WTC11 (cell line): Measurements from ENCODE around the gene CNTFR. TPM values are rescaled to one million over a fixed set of nuclear protein-coding genes. Genes with fewer than 3 reads are reported as not detected.

Experiments used
- ATAC-seq: fragments of 200-7000 bp; cut with Tn5 transposase; 2 replicates; pipeline ENCODE4 v1.10.0; 2021; ENCODE audit warnings: mild to moderate bottlenecking, moderate library complexity
- CTCF ChIA-PET: fragments of 300-600 bp; sonication (Branson Sonifier 250); formaldehyde crosslinking; loops from one replicate; lab custom pipeline; 2021; ENCODE audit warnings: antibody characterized with exemption; lab: Charles Lee
- POLR2A ChIA-PET: fragments of 350-600 bp; sonication (Branson Sonifier 250); formaldehyde crosslinking; loops from one replicate; lab custom pipeline; 2021; ENCODE audit warnings: antibody characterized with exemption; lab: Charles Lee
- DNase-seq: peaks from one replicate; pipeline ENCODE4 v3.0.0; 2021; ENCODE audit warnings: low spot score
- H3K27ac Mint-ChIP-seq: 2 replicates; pipeline ENCODE4 v1.8.0; 2021; ENCODE audit warnings: mixed read lengths
- H3K27me3 Mint-ChIP-seq: 2 replicates; pipeline ENCODE4 v1.8.0; 2021; ENCODE audit warnings: low read depth, mild to moderate bottlenecking, moderate library complexity, mixed read lengths
- H3K36me3 Mint-ChIP-seq: 2 replicates; pipeline ENCODE4 v1.8.0; 2021; ENCODE audit warnings: mixed read lengths
- H3K4me1 Mint-ChIP-seq: 2 replicates; pipeline ENCODE4 v1.8.0; 2022; ENCODE audit warnings: mixed read lengths
- H3K4me3 Mint-ChIP-seq: 2 replicates; pipeline ENCODE4 v1.8.0; 2021; ENCODE audit warnings: mild to moderate bottlenecking, moderate library complexity, mixed read lengths
- H3K9me3 Mint-ChIP-seq: 2 replicates; pipeline ENCODE4 v1.8.0; 2021; ENCODE audit warnings: mixed read lengths
- FOXK1 ChIP-seq: sonication (generic); formaldehyde crosslinking; IDR thresholded peaks from 2 replicates; pipeline ENCODE4 v1.8.0; 2022; ENCODE audit warnings: mild to moderate bottlenecking, moderate library complexity, missing genetic modification reagents
- IRF1 ChIP-seq: sonication (generic); formaldehyde crosslinking; IDR thresholded peaks from 2 replicates; pipeline ENCODE4 v1.8.0; 2023; ENCODE audit warnings: missing genetic modification reagents
- JAZF1 ChIP-seq: fragments of 250-450 bp; sonication (Bioruptor Pico); IDR thresholded peaks from 2 replicates; pipeline ENCODE4 v1.9.0; 2021; ENCODE audit warnings: moderate library complexity, mild to moderate bottlenecking, inconsistent platforms
- JUN ChIP-seq: sonication (generic); formaldehyde crosslinking; IDR thresholded peaks from 2 replicates; pipeline ENCODE4 v1.8.0; 2023; ENCODE audit warnings: mild to moderate bottlenecking, missing genetic modification reagents
- NFYB ChIP-seq: sonication (generic); formaldehyde crosslinking; conservative IDR thresholded peaks from 2 replicates; pipeline ENCODE4 v1.8.0; 2022; ENCODE audit warnings: low read depth, missing genetic modification reagents
- NR1H2 ChIP-seq: sonication (generic); formaldehyde crosslinking; IDR thresholded peaks from 2 replicates; pipeline ENCODE4 v1.9.0; 2021; ENCODE audit warnings: mild to moderate bottlenecking, moderate library complexity, missing genetic modification reagents
- NR3C1 ChIP-seq: sonication (generic); formaldehyde crosslinking; conservative IDR thresholded peaks from 2 replicates; pipeline ENCODE4 v1.8.1; 2023; ENCODE audit warnings: low read depth, mild to moderate bottlenecking, missing genetic modification reagents
- SOX15 ChIP-seq: fragments of 250-450 bp; sonication (Bioruptor Pico); IDR thresholded peaks from 2 replicates; pipeline ENCODE4 v1.9.0; 2021; ENCODE audit warnings: mild to moderate bottlenecking
- TEAD4 ChIP-seq: sonication (generic); formaldehyde crosslinking; IDR thresholded peaks from 2 replicates; pipeline ENCODE4 v1.8.0; 2022; ENCODE audit warnings: mild to moderate bottlenecking, missing genetic modification reagents
- TP53 ChIP-seq: sonication (generic); formaldehyde crosslinking; IDR thresholded peaks from 2 replicates; pipeline ENCODE4 v1.8.1; 2023; ENCODE audit warnings: mild to moderate bottlenecking, missing genetic modification reagents
- USF2 ChIP-seq: sonication (generic); formaldehyde crosslinking; IDR thresholded peaks from 2 replicates; pipeline ENCODE4 v1.8.1; 2023; ENCODE audit warnings: mild to moderate bottlenecking, missing genetic modification reagents, moderate library complexity
- ZNF219 ChIP-seq: sonication (generic); formaldehyde crosslinking; IDR thresholded peaks from 2 replicates; pipeline ENCODE4 v1.8.0; 2023; ENCODE audit warnings: missing genetic modification reagents, mild to moderate bottlenecking, borderline replicate concordance
- ZNF263 ChIP-seq: sonication (generic); formaldehyde crosslinking; IDR thresholded peaks from 2 replicates; pipeline ENCODE4 v1.8.1; 2022; ENCODE audit warnings: low read depth, mild to moderate bottlenecking, moderate library complexity, missing genetic modification reagents
- ZSCAN18 ChIP-seq: fragments of 250-450 bp; sonication (Bioruptor Pico); IDR thresholded peaks from 2 replicates; pipeline ENCODE4 v2.1.2; 2022; ENCODE audit warnings: mild to moderate bottlenecking, moderate library complexity
- total RNA-seq: library from RNA; stranded (reverse); gene quantifications from 3 replicates; pipeline ENCODE4 v1.2.3, GENCODE V29; 2021
- TF ChIP-seq, protein P1 (sequence below): sonication (generic); formaldehyde crosslinking; IDR thresholded peaks from 2 replicates; pipeline ENCODE4 v1.8.0; 2023; ENCODE audit warnings: mild to moderate bottlenecking, missing genetic modification reagents
- TF ChIP-seq, protein P2 (sequence below): sonication (generic); formaldehyde crosslinking; IDR thresholded peaks from 2 replicates; pipeline ENCODE4 v1.8.1; 2023; ENCODE audit warnings: mild to moderate bottlenecking, missing genetic modification reagents
- TF ChIP-seq, protein P3 (sequence below): sonication (generic); formaldehyde crosslinking; IDR thresholded peaks from 2 replicates; pipeline ENCODE4 v1.8.1; 2022; ENCODE audit warnings: missing genetic modification reagents, borderline replicate concordance
- TF ChIP-seq, protein P4 (sequence below): sonication (generic); formaldehyde crosslinking; conservative IDR thresholded peaks from 2 replicates; pipeline ENCODE4 v1.8.1; 2022; ENCODE audit warnings: mild to moderate bottlenecking, missing genetic modification reagents
- TF ChIP-seq, protein P5 (sequence below): sonication (generic); formaldehyde crosslinking; IDR thresholded peaks from 2 replicates; pipeline ENCODE4 v1.8.0; 2022; ENCODE audit warnings: mild to moderate bottlenecking, missing genetic modification reagents

The CNTFR gene
- total RNA-seq, 1 experiment from 2014 or later, result 18.0 TPM

GRCh38 chr9:34573599-34574325 is 15.8 kb downstream of the CNTFR start:
- no peak for DNase-seq
- Mint-ChIP-seq H3K27ac (no peak overlapping the region), H3K36me3 (no peaks in the 10 kb centered on the region), H3K4me1 (peaks cover 36% of the 10 kb centered on the region), H3K9me3 (no peaks in the 10 kb centered on the region), H3K27me3 (peaks cover 31% of the 10 kb centered on the region), H3K4me3 (no peak overlapping the region)
- ChIA-PET CTCF (interaction anchor here (0.6 to 7.4 kb wide), 6 partner anchors 11 to 170 kb away, joined by 3 to 109 read pairs (median 8); no protein-coding TSS in a partner anchor), POLR2A (no interaction called here)
- TF ChIP-seq, protein P1, sequence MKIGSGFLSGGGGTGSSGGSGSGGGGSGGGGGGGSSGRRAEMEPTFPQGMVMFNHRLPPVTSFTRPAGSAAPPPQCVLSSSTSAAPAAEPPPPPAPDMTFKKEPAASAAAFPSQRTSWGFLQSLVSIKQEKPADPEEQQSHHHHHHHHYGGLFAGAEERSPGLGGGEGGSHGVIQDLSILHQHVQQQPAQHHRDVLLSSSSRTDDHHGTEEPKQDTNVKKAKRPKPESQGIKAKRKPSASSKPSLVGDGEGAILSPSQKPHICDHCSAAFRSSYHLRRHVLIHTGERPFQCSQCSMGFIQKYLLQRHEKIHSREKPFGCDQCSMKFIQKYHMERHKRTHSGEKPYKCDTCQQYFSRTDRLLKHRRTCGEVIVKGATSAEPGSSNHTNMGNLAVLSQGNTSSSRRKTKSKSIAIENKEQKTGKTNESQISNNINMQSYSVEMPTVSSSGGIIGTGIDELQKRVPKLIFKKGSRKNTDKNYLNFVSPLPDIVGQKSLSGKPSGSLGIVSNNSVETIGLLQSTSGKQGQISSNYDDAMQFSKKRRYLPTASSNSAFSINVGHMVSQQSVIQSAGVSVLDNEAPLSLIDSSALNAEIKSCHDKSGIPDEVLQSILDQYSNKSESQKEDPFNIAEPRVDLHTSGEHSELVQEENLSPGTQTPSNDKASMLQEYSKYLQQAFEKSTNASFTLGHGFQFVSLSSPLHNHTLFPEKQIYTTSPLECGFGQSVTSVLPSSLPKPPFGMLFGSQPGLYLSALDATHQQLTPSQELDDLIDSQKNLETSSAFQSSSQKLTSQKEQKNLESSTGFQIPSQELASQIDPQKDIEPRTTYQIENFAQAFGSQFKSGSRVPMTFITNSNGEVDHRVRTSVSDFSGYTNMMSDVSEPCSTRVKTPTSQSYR (CRISPR knock-in tag), result no peak
- TF ChIP-seq NR1H2, result no peak
- ATAC-seq, result peak; percentile 6; the same call in 1 of the 2 replicates

GRCh38 chr9:34572628-34573027 is 16.9 kb downstream of the CNTFR start:
- ChIA-PET POLR2A (no interaction called here), CTCF (no interaction called here)
- Mint-ChIP-seq H3K9me3 (no peaks in the 10 kb centered on the region), H3K4me1 (peaks cover 39% of the 10 kb centered on the region), H3K27ac (no peak overlapping the region), H3K36me3 (no peaks in the 10 kb centered on the region), H3K27me3 (peaks cover 23% of the 10 kb centered on the region), H3K4me3 (no peak overlapping the region)
- DNase-seq (no peak), ATAC-seq (no peak)
- TF ChIP-seq IRF1 (CRISPR knock-in tag) (no peak), JAZF1 (CRISPR knock-in tag) (no peak), USF2 (CRISPR knock-in tag) (no peak), ZSCAN18 (CRISPR knock-in tag) (no peak), ZNF219 (CRISPR knock-in tag) (no peak), NFYB (CRISPR knock-in tag) (no peak), TP53 (CRISPR knock-in tag) (no peak), JUN (CRISPR knock-in tag) (no peak), FOXK1 (CRISPR knock-in tag) (no peak), SOX15 (CRISPR knock-in tag) (no peak), NR3C1 (no peak), ZNF263 (CRISPR knock-in tag) (no peak), TEAD4 (no peak)
- TF ChIP-seq, protein P2, sequence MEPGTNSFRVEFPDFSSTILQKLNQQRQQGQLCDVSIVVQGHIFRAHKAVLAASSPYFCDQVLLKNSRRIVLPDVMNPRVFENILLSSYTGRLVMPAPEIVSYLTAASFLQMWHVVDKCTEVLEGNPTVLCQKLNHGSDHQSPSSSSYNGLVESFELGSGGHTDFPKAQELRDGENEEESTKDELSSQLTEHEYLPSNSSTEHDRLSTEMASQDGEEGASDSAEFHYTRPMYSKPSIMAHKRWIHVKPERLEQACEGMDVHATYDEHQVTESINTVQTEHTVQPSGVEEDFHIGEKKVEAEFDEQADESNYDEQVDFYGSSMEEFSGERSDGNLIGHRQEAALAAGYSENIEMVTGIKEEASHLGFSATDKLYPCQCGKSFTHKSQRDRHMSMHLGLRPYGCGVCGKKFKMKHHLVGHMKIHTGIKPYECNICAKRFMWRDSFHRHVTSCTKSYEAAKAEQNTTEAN, result no peak
- TF ChIP-seq, protein P3, sequence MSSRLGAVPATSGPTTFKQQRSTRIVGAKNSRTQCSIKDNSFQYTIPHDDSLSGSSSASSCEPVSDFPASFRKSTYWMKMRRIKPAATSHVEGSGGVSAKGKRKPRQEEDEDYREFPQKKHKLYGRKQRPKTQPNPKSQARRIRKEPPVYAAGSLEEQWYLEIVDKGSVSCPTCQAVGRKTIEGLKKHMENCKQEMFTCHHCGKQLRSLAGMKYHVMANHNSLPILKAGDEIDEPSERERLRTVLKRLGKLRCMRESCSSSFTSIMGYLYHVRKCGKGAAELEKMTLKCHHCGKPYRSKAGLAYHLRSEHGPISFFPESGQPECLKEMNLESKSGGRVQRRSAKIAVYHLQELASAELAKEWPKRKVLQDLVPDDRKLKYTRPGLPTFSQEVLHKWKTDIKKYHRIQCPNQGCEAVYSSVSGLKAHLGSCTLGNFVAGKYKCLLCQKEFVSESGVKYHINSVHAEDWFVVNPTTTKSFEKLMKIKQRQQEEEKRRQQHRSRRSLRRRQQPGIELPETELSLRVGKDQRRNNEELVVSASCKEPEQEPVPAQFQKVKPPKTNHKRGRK, result no peak
- TF ChIP-seq, protein P4, sequence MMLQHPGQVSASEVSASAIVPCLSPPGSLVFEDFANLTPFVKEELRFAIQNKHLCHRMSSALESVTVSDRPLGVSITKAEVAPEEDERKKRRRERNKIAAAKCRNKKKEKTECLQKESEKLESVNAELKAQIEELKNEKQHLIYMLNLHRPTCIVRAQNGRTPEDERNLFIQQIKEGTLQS (CRISPR knock-in tag), result no peak
- TF ChIP-seq, protein P1 (CRISPR knock-in tag), result no peak
- TF ChIP-seq, protein P5, sequence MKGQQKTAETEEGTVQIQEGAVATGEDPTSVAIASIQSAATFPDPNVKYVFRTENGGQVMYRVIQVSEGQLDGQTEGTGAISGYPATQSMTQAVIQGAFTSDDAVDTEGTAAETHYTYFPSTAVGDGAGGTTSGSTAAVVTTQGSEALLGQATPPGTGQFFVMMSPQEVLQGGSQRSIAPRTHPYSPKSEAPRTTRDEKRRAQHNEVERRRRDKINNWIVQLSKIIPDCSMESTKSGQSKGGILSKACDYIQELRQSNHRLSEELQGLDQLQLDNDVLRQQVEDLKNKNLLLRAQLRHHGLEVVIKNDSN, result no peak
